Brain microvascular endothelial cell (primary cell): ENCODE data around the gene NRG4.
"Not testable (repeated sequence)": the region's sequence is repeated elsewhere in the genome, so short reads cannot be mapped to it uniquely, and the experiment has no call there.

Source experiments
- DNase-seq: peaks from one replicate; pipeline ENCODE4 v3.0.0-alpha.2; 2020
- H3K27ac ChIP-seq: fragments of 250-450 bp; sonication (Bioruptor Pico); 2 replicates; pipeline ENCODE4 v1.5.1; 2020; ENCODE audit warnings: mild to moderate bottlenecking, moderate library complexity
- H3K27me3 ChIP-seq: fragments of 250-450 bp; sonication (Bioruptor Pico); replicated peaks from 2 replicates; pipeline ENCODE4 v1.5.1; 2020; ENCODE audit warnings: mild to moderate bottlenecking
- H3K36me3 ChIP-seq: fragments of 250-450 bp; sonication (Bioruptor Pico); replicated peaks from 2 replicates; pipeline ENCODE4 v1.5.1; 2020; ENCODE audit warnings: mild to moderate bottlenecking
- H3K4me3 ChIP-seq: 2 replicates; pipeline ENCODE4 v1.5.1; 2011; ENCODE audit warnings: low read depth, mild to moderate bottlenecking, control low read depth, low read length, moderate library complexity
- CTCF ChIP-seq: IDR thresholded peaks from 2 replicates; pipeline ENCODE4 v1.5.1; 2011; ENCODE audit warnings: low read depth, mild to moderate bottlenecking, moderate library complexity, low read length, control low read depth, inconsistent platforms; ENCODE audit errors: missing control alignments
- in situ Hi-C: cut with HindIII; loops from 2 replicates; pipeline ENCODE4 v1.10.0; 2017; ENCODE audit warnings: low sequenced_read_pairs, low pct_ligation_motif_present

NRG4 gene

GRCh38 chr15:76033438-76033837 is 21.2 kb upstream of the NRG4 start:
- in situ Hi-C loops: no loop called here
- H3K36me3 ChIP-seq: no peaks in the 10 kb centered on the region
- DNase-seq: no peak
- H3K27ac ChIP-seq: no peak overlapping the region
- H3K27me3 ChIP-seq: peaks cover 3% of the 10 kb centered on the region
- no peak overlapping the region for H3K4me3 ChIP-seq
- no peak for TF ChIP-seq CTCF

DNA sequence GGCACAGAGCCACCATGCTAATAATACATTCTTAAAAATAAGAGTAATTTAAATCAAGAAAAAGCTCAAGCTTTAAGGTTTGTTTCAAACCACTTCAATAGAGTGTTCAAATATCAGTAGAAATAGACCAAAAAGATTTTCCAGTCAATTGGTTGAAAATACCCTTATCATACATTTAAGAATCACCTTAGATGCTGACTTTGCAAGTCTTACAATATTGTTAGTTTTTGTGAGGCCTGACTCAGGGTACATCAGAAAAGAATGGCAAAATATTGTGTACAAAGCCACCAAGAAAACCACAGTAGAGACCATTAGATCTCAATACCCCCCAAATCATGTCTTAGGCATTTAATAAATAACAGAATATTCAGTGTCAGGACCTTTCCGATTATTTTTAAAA is 19.8 kb upstream of the NRG4 start:
- TF ChIP-seq CTCF: no peak
- DNase-seq: no peak
- in situ Hi-C loops: no loop called here
- Histone ChIP-seq H3K27ac (no peak overlapping the region), H3K27me3 (peaks cover 3% of the 10 kb centered on the region), H3K36me3 (no peaks in the 10 kb centered on the region), H3K4me3 (no peak overlapping the region)

GRCh38 chr15:76024021-76024768 is 12.0 kb upstream of the NRG4 start:
- no peak for TF ChIP-seq CTCF
- H3K36me3 ChIP-seq: no peaks in the 10 kb centered on the region
- no peaks in the 10 kb centered on the region for H3K27me3 ChIP-seq
- DNase-seq: no peak
- no peak overlapping the region for H3K4me3 ChIP-seq
- no peak overlapping the region for H3K27ac ChIP-seq
- in situ Hi-C loops: no loop called here

GRCh38 chr15:76013470-76013869 is 1.2 kb upstream of the NRG4 start:
- H3K4me3 ChIP-seq, DNase-seq, H3K27ac ChIP-seq, H3K27me3 ChIP-seq, in situ Hi-C loops, H3K36me3 ChIP-seq: not testable (repeated sequence)

DNA sequence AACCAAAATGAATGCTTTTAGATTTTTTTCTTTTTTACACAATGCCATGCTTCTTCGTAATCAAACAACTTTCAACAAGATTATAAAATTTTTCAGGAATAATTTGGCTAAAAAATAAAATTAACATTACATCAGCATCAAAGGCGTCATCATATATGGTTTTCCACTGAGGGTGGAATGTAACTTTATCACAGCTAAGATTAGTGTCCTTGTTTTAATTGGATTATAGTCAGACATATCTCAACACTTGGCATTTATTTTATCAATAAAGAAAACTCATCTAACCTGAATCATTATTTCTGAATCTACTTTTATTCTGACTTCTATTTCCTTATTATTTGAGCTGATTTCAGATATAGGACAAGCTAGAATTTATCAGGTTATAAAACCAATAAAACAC is 1.6 kb downstream of the NRG4 start:
- Histone ChIP-seq H3K4me3 (no peak overlapping the region), H3K36me3 (no peaks in the 10 kb centered on the region), H3K27ac (no peak overlapping the region), H3K27me3 (no peaks in the 10 kb centered on the region)
- DNase-seq: no peak
- TF ChIP-seq CTCF: no peak
- in situ Hi-C loops: no loop called here

GRCh38 chr15:76006136-76006778 is 6.0 kb downstream of the NRG4 start:
- no peak for DNase-seq
- Histone ChIP-seq H3K27me3 (peaks cover 5% of the 10 kb centered on the region), H3K27ac (no peak overlapping the region)

More at GRCh38 chr15:76006136-76006778, 6.0 kb downstream of the NRG4 start:
- Histone ChIP-seq H3K4me3 (no peak overlapping the region), H3K36me3 (no peaks in the 10 kb centered on the region)
- in situ Hi-C loops: no loop called here
- TF ChIP-seq CTCF: no peak
